ENCODE results near the gene BTG4.

DNA sequence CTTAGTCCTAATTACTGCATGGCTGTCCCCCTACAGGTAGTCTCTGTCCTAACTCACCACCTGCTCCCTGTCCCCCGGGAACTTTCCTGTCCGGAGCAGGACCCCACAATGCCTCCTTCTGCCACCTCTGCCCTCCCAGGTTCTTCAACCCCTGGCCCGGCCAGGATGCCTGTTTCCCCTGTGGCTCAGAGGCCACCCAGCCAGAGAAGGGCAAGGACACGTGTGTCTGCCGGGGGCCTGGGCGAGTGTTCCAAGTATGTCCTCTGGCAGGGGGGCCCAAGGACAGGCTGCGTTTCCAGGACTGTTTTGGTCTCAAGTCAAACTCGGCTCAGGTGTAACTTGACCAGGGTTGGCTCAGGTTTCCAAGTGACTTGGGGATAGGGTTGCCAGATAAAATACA is 63.8 kb downstream of the BTG4 start:
- TF ChIP-seq, protein P1, sequence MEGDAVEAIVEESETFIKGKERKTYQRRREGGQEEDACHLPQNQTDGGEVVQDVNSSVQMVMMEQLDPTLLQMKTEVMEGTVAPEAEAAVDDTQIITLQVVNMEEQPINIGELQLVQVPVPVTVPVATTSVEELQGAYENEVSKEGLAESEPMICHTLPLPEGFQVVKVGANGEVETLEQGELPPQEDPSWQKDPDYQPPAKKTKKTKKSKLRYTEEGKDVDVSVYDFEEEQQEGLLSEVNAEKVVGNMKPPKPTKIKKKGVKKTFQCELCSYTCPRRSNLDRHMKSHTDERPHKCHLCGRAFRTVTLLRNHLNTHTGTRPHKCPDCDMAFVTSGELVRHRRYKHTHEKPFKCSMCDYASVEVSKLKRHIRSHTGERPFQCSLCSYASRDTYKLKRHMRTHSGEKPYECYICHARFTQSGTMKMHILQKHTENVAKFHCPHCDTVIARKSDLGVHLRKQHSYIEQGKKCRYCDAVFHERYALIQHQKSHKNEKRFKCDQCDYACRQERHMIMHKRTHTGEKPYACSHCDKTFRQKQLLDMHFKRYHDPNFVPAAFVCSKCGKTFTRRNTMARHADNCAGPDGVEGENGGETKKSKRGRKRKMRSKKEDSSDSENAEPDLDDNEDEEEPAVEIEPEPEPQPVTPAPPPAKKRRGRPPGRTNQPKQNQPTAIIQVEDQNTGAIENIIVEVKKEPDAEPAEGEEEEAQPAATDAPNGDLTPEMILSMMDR (IDR thresholded peaks at IDR 0.05; ENCODE audit: low read depth, low read length): no peak
- no peak for TF ChIP-seq EZH2phosphoT487 (IDR thresholded peaks at IDR 0.05; ENCODE audit: low read depth)
